Stimulated activated memory B cell treated with anti-CD40 and anti-IgM and Interleukin-4, amounts not matched to agents 10 μg/mL and 1 μg/mL and 100 μg/mL, for 72 hours (primary cell): ENCODE data around the gene SNCB.
A peak's percentile ranks its signal among the peaks of the same experiment; 100 is the strongest.
"Not testable (repeated sequence)": the region's sequence is repeated elsewhere in the genome, so short reads cannot be mapped to it uniquely, and the experiment has no call there.

Experiments used
- ATAC-seq: fragments of 150-1000 bp; cut with Tn5 transposase; 2 replicates; pipeline ENCODE4 v1.10.0; 2021
- H3K27ac Mint-ChIP-seq: one replicate; pipeline ENCODE4 v1.8.0; 2022; ENCODE audit warnings: mild to moderate bottlenecking, mixed read lengths
- H3K27me3 Mint-ChIP-seq: one replicate; pipeline ENCODE4 v1.8.0; 2022; ENCODE audit warnings: mixed read lengths
- H3K36me3 Mint-ChIP-seq: one replicate; pipeline ENCODE4 v1.8.0; 2022; ENCODE audit warnings: mixed read lengths
- H3K4me1 Mint-ChIP-seq: one replicate; pipeline ENCODE4 v1.8.0; 2022; ENCODE audit warnings: mixed read lengths
- H3K4me3 Mint-ChIP-seq: one replicate; pipeline ENCODE4 v1.8.0; 2022; ENCODE audit warnings: mild to moderate bottlenecking, moderate library complexity, mixed read lengths
- H3K9me3 Mint-ChIP-seq: one replicate; pipeline ENCODE4 v1.8.0; 2022; ENCODE audit warnings: mixed read lengths

Gene SNCB

GRCh38 chr5:176593273-176593869 lies 37.0 kb downstream of the SNCB start:
- no peaks in the 10 kb centered on the region for H3K4me1 Mint-ChIP-seq
- H3K4me3 Mint-ChIP-seq, result no peak overlapping the region
- ATAC-seq, result no peak
- H3K36me3 Mint-ChIP-seq, result no peaks in the 10 kb centered on the region
- H3K27me3 Mint-ChIP-seq, result no peaks in the 10 kb centered on the region
- peaks cover under 1% of the 10 kb centered on the region for H3K9me3 Mint-ChIP-seq
- H3K27ac Mint-ChIP-seq, result no peak overlapping the region

- H3K4me3 Mint-ChIP-seq, result no peak overlapping the region
- H3K27me3 Mint-ChIP-seq, result no peaks in the 10 kb centered on the region
- H3K4me1 Mint-ChIP-seq, result no peaks in the 10 kb centered on the region
- H3K27ac Mint-ChIP-seq, result no peak overlapping the region
- peaks cover 4% of the 10 kb centered on the region for H3K9me3 Mint-ChIP-seq
- no peak for ATAC-seq
- H3K36me3 Mint-ChIP-seq, result no peaks in the 10 kb centered on the region
Observed at GRCh38 chr5:176592573-176592972, 37.8 kb downstream of the SNCB start.

GRCh38 chr5:176591667-176592066 lies 38.7 kb downstream of the SNCB start:
- H3K4me3 Mint-ChIP-seq, H3K27ac Mint-ChIP-seq, H3K27me3 Mint-ChIP-seq, H3K4me1 Mint-ChIP-seq, ATAC-seq, H3K9me3 Mint-ChIP-seq, H3K36me3 Mint-ChIP-seq: not testable (repeated sequence)

- Mint-ChIP-seq H3K4me1 (no peaks in the 10 kb centered on the region), H3K36me3 (no peaks in the 10 kb centered on the region), H3K27me3 (no peaks in the 10 kb centered on the region), H3K27ac (no peak overlapping the region), H3K4me3 (no peak overlapping the region), H3K9me3 (peaks cover 7% of the 10 kb centered on the region)
- no peak for ATAC-seq
Observed at GRCh38 chr5:176590035-176590717, 40.2 kb downstream of the SNCB start.

- no peaks in the 10 kb centered on the region for H3K27me3 Mint-ChIP-seq
- no peaks in the 10 kb centered on the region for H3K4me1 Mint-ChIP-seq
- no peak overlapping the region for H3K27ac Mint-ChIP-seq
- peaks cover 7% of the 10 kb centered on the region for H3K9me3 Mint-ChIP-seq
- no peaks in the 10 kb centered on the region for H3K36me3 Mint-ChIP-seq
- no peak overlapping the region for H3K4me3 Mint-ChIP-seq
- no peak for ATAC-seq
Observed at GRCh38 chr5:176589039-176589769, 41.1 kb downstream of the SNCB start.

- Mint-ChIP-seq H3K27ac (no peak overlapping the region), H3K36me3 (no peaks in the 10 kb centered on the region), H3K4me1 (no peaks in the 10 kb centered on the region), H3K9me3 (peaks cover 7% of the 10 kb centered on the region), H3K4me3 (no peak overlapping the region), H3K27me3 (no peaks in the 10 kb centered on the region)
- ATAC-seq, result no peak
Observed at GRCh38 chr5:176588297-176588696, 42.0 kb downstream of the SNCB start.

- no peak overlapping the region for H3K27ac Mint-ChIP-seq
- no peak overlapping the region for H3K4me3 Mint-ChIP-seq
- H3K36me3 Mint-ChIP-seq, result no peaks in the 10 kb centered on the region
- no peaks in the 10 kb centered on the region for H3K4me1 Mint-ChIP-seq
- no peaks in the 10 kb centered on the region for H3K27me3 Mint-ChIP-seq
- peaks cover 7% of the 10 kb centered on the region for H3K9me3 Mint-ChIP-seq
- ATAC-seq, result no peak
Observed at GRCh38 chr5:176587398-176587797, 42.9 kb downstream of the SNCB start.

GRCh38 chr5:176583076-176583475 lies 47.3 kb downstream of the SNCB start:
- no peak for ATAC-seq
- peaks cover 3% of the 10 kb centered on the region for H3K9me3 Mint-ChIP-seq
- H3K27me3 Mint-ChIP-seq, result no peaks in the 10 kb centered on the region
- no peaks in the 10 kb centered on the region for H3K36me3 Mint-ChIP-seq
- no peak overlapping the region for H3K4me3 Mint-ChIP-seq
- H3K4me1 Mint-ChIP-seq, result peaks cover 4% of the 10 kb centered on the region
- no peak overlapping the region for H3K27ac Mint-ChIP-seq

GRCh38 chr5:176581361-176581760 lies 49.0 kb downstream of the SNCB start:
- peaks cover 3% of the 10 kb centered on the region for H3K9me3 Mint-ChIP-seq
- H3K27ac Mint-ChIP-seq, result no peak overlapping the region
- H3K4me3 Mint-ChIP-seq, result no peak overlapping the region
- H3K36me3 Mint-ChIP-seq, result no peaks in the 10 kb centered on the region
- peaks cover 16% of the 10 kb centered on the region for H3K27me3 Mint-ChIP-seq
- H3K4me1 Mint-ChIP-seq, result peaks cover 12% of the 10 kb centered on the region
- no peak for ATAC-seq

GRCh38 chr5:176579323-176579722 lies 51.0 kb downstream of the SNCB start:
- Mint-ChIP-seq H3K9me3 (no peaks in the 10 kb centered on the region), H3K4me3 (no peak overlapping the region), H3K27ac (no peak overlapping the region), H3K4me1 (peaks cover 15% of the 10 kb centered on the region), H3K36me3 (no peaks in the 10 kb centered on the region), H3K27me3 (peaks cover 17% of the 10 kb centered on the region)
- ATAC-seq, result no peak

GRCh38 chr5:176578391-176578808 lies 51.9 kb downstream of the SNCB start:
- Mint-ChIP-seq H3K36me3 (no peaks in the 10 kb centered on the region), H3K27ac (no peak overlapping the region), H3K27me3 (peaks cover 17% of the 10 kb centered on the region), H3K4me3 (no peak overlapping the region), H3K9me3 (no peaks in the 10 kb centered on the region), H3K4me1 (peaks cover 23% of the 10 kb centered on the region)
- peak; percentile 50 for ATAC-seq

- peak; percentile 37 for ATAC-seq
Observed at GRCh38 chr5:176577312-176578176, 52.8 kb downstream of the SNCB start.

GRCh38 chr5:176575488-176576422 lies 54.6 kb downstream of the SNCB start:
- H3K9me3 Mint-ChIP-seq, result no peaks in the 10 kb centered on the region
- no peak overlapping the region for H3K27ac Mint-ChIP-seq
- ATAC-seq, result no peak
- H3K4me3 Mint-ChIP-seq, result no peak overlapping the region
- H3K4me1 Mint-ChIP-seq, result peaks cover 23% of the 10 kb centered on the region
- no peaks in the 10 kb centered on the region for H3K36me3 Mint-ChIP-seq
- H3K27me3 Mint-ChIP-seq, result peaks cover 27% of the 10 kb centered on the region

More at GRCh38 chr5:176577312-176578176, 52.8 kb downstream of the SNCB start:
- Mint-ChIP-seq H3K36me3 (no peaks in the 10 kb centered on the region), H3K4me1 (peaks cover 23% of the 10 kb centered on the region), H3K27ac (no peak overlapping the region), H3K9me3 (no peaks in the 10 kb centered on the region), H3K4me3 (no peak overlapping the region), H3K27me3 (peaks cover 17% of the 10 kb centered on the region)

- H3K4me1 Mint-ChIP-seq, result peaks cover 23% of the 10 kb centered on the region
- H3K36me3 Mint-ChIP-seq, result no peaks in the 10 kb centered on the region
- H3K4me3 Mint-ChIP-seq, result no peak overlapping the region
- ATAC-seq, result no peak
- peaks cover 34% of the 10 kb centered on the region for H3K27me3 Mint-ChIP-seq
- H3K9me3 Mint-ChIP-seq, result no peaks in the 10 kb centered on the region
- no peak overlapping the region for H3K27ac Mint-ChIP-seq
Observed at GRCh38 chr5:176575066-176575465, 55.3 kb downstream of the SNCB start.
